ENCODE data around the gene PPFIBP1. TPM values are rescaled to one million over a fixed set of nuclear protein-coding genes. Genes with fewer than 3 reads are reported as not detected.

PPFIBP1 gene
- total RNA-seq, 1 donor from 2014 or later: 81.5 TPM

DNA sequence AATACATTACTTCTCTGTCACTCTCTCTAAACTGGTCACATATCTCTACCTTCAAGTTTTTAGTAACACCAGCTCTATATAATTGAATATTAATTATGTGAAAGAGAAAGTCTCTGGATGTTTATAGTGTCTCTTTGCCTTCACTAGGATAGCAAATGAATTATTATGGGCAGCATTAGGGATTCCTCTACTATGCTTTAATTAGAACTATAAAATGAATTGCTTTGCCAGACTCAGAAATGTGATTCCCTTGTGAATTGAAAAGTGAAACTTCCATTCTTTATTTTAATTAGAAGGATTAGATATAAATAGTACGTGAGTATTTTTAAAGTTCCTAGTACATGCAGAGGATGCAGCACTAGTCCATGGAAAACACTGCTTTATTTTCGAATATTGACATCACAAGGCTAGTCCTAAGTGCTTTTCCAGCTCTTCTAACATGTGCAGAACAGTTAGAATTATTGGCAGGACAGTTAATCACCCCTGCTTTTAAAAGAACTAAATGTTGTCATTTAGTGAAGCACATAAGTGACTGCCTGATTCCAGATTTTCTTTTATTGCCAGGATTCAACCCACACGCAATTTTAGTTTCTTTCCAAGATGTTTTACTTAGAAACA lies 149.2 kb downstream of the PPFIBP1 start:
- DNase-seq (ENCODE audit: low read depth): no peak
- no peak overlapping the region for H3K4me3 ChIP-seq (ENCODE audit: low read depth, low read length)
- no peak for TF ChIP-seq CTCF (conservative IDR thresholded peaks at IDR 0.05; ENCODE audit: low read depth, low read length)

- TF ChIP-seq CTCF (conservative IDR thresholded peaks at IDR 0.05; ENCODE audit: low read depth, low read length): no peak
- DNase-seq (ENCODE audit: low read depth): no peak
- no peak overlapping the region for H3K4me3 ChIP-seq (ENCODE audit: low read depth, low read length)
Measured at GRCh38 chr12:27674989-27675388, 151.0 kb downstream of the PPFIBP1 start.

DNA sequence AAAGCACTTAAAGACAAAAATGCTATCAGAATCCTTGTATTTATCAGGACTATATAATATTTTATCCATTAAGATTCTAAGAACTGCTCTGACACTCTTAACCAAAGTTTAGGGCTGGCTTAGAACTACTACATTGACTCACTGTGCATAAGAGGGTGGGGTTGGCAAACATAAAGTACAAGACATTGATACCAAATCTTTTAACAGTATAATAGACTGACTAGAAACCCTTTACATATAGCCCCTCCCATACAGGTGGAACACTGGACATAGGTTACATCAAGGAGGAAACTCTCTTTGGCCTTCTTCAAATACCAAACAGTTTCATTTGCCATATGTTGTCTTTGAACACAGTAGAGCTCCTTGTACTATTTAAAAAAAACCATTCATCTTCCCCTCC lies 156.6 kb downstream of the PPFIBP1 start:
- no peak for TF ChIP-seq CTCF (conservative IDR thresholded peaks at IDR 0.05; ENCODE audit: low read depth, low read length)
- DNase-seq (ENCODE audit: low read depth): no peak
- no peak overlapping the region for H3K4me3 ChIP-seq (ENCODE audit: low read depth, low read length)

DNA sequence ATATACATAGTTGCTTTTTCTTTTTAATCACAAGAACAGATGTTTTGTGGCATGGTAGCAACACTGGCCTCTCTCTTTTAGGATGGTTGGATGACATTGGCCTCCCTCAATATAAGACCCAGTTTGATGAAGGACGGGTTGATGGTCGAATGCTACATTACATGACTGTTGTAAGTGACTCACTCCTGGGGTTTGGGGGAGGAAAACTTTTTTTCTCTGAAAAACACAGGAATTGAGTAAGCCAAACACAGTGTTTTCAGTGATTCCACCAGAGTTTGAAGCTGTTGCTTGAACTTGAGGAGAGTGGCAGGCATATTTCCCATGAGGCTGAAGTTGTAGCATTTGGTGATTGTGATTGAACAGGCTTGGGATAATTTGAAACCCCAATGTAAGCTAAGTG lies 158.5 kb downstream of the PPFIBP1 start:
- H3K4me3 ChIP-seq (ENCODE audit: low read depth, low read length): no peak overlapping the region
- DNase-seq (ENCODE audit: low read depth): no peak
- TF ChIP-seq CTCF (conservative IDR thresholded peaks at IDR 0.05; ENCODE audit: low read depth, low read length): no peak

DNA sequence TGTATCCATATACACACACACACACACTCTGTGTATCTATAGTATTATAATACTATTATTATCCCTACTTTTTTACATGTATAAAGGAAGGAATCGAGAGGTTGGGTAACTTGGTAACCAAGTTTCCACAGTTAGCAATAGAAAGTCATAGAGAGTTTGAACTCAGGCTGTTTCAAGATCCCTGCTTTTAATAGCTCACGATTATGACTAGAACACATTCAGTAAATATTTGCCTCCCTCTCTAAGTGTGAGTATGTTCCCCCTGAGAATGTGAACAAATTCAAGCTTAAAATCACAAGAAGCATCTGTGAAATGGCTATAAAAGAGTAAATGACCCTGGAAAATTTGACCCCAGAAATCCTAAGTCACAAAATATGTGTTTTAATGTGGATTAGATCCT lies 161.3 kb downstream of the PPFIBP1 start:
- no peak for TF ChIP-seq CTCF (conservative IDR thresholded peaks at IDR 0.05; ENCODE audit: low read depth, low read length)
- no peak overlapping the region for H3K4me3 ChIP-seq (ENCODE audit: low read depth, low read length)
- no peak for DNase-seq (ENCODE audit: low read depth)

DNA sequence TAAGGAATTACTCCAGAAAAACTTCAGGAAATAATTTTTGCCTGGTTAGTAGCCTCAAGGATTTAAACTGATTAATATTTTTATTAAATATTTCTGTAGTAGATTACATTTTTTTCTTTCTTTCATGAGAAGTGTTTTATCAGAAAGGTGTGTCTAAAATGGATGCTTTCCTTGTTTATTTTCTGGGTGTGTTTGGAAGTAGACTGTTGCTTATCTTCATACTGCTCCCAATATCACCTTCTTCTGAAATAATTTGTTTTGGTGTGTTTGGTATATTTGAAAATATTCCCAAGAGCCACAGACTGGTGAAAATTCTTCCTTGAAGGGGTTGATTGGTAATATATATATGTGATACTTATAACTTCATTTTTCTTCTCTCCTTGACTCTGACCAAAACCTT lies 162.1 kb downstream of the PPFIBP1 start:
- DNase-seq (ENCODE audit: low read depth): no peak
- H3K4me3 ChIP-seq (ENCODE audit: low read depth, low read length): no peak overlapping the region
- TF ChIP-seq CTCF (conservative IDR thresholded peaks at IDR 0.05; ENCODE audit: low read depth, low read length): no peak

DNA sequence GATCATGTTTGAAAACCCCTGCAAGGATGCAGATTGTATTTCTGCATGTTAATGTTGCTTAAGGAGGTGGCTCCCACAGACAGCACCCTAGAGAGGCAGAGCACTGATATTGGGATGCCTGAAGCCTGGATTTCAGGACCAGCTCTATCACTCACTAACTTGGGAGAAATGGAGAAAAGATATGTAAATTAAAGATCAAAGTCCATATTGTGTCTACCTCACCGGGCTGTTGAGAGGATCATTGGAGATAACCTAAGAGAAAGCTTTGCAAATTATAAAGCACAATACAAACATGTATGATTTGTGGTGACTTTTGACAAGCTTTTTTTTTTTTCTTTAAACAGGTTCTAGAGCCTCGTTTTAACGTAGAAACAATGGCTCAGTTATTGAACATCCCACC lies 164.7 kb downstream of the PPFIBP1 start:
- no peak overlapping the region for H3K4me3 ChIP-seq (ENCODE audit: low read depth, low read length)
- no peak for TF ChIP-seq CTCF (conservative IDR thresholded peaks at IDR 0.05; ENCODE audit: low read depth, low read length)
- no peak for DNase-seq (ENCODE audit: low read depth)
